Hepatocyte (in vitro differentiated cells): ENCODE data around the gene FAM89B. TPM values are rescaled to one million over a fixed set of nuclear protein-coding genes. Genes with fewer than 3 reads are reported as not detected.

ENCODE experiments used
- DNase-seq: peaks from one replicate; pipeline ENCODE4 v3.0.0-alpha.2; 2016; ENCODE audit warnings: low spot score
- H2AFZ ChIP-seq: fragments of 200-600 bp; sonication (generic); 2 replicates; pipeline ENCODE4 v1.6.0; 2016; ENCODE audit warnings: antibody characterized with exemption, mild to moderate bottlenecking
- H3K27ac ChIP-seq: fragments of 200-600 bp; sonication (generic); 2 replicates; pipeline ENCODE4 v1.5.1; 2016; ENCODE audit warnings: mild to moderate bottlenecking
- H3K27me3 ChIP-seq: fragments of 200-600 bp; sonication (generic); 2 replicates; pipeline ENCODE4 v1.6.1; 2016
- H3K36me3 ChIP-seq: fragments of 200-600 bp; sonication (generic); replicated peaks from 2 replicates; pipeline ENCODE4 v1.5.1; 2016; ENCODE audit warnings: low read depth; ENCODE audit not compliant: insufficient read depth
- H3K4me1 ChIP-seq: fragments of 200-600 bp; sonication (generic); 2 replicates; pipeline ENCODE4 v1.5.1; 2016; ENCODE audit warnings: mild to moderate bottlenecking, moderate library complexity; ENCODE audit not compliant: insufficient read depth
- H3K4me2 ChIP-seq: fragments of 200-600 bp; sonication (generic); 2 replicates; pipeline ENCODE4 v1.6.0; 2016
- H3K4me3 ChIP-seq: fragments of 200-600 bp; sonication (generic); 2 replicates; pipeline ENCODE4 v1.5.1; 2016; ENCODE audit warnings: mild to moderate bottlenecking
- H3K79me2 ChIP-seq: fragments of 200-600 bp; sonication (generic); 2 replicates; pipeline ENCODE4 v1.6.0; 2017; ENCODE audit warnings: mild to moderate bottlenecking
- H3K9me2 ChIP-seq: fragments of 200-600 bp; sonication (generic); replicated peaks from 2 replicates; pipeline ENCODE4 v1.6.0; 2017; ENCODE audit warnings: mild to moderate bottlenecking; ENCODE audit not compliant: insufficient read depth
- H3K9me3 ChIP-seq: fragments of 200-600 bp; sonication (generic); 2 replicates; pipeline ENCODE4 v1.5.1; 2016; ENCODE audit warnings: low read depth, mild to moderate bottlenecking
- H4K20me1 ChIP-seq: fragments of 200-600 bp; sonication (generic); 2 replicates; pipeline ENCODE4 v1.6.0; 2016; ENCODE audit warnings: mild to moderate bottlenecking; ENCODE audit not compliant: insufficient read depth, poor library complexity, severe bottlenecking
- EZH2 ChIP-seq: fragments of 200-600 bp; sonication (generic); IDR thresholded peaks from 2 replicates; pipeline ENCODE4 v1.6.1; 2016; ENCODE audit warnings: antibody characterized with exemption, mild to moderate bottlenecking, borderline replicate concordance
- EZH2phosphoT487 ChIP-seq: fragments of 200-600 bp; sonication (generic); IDR thresholded peaks from one replicate; pipeline ENCODE4 v1.6.1; 2018; ENCODE audit warnings: antibody characterized with exemption, mild to moderate bottlenecking, low read depth, moderate library complexity; ENCODE audit not compliant: unreplicated experiment, severe bottlenecking
- WGBS: methylation state at CpG from one replicate; pipeline ENCODE4 v1.1.6; 2016; ENCODE audit warnings: low lambda C conversion rate; ENCODE audit errors: missing lambda C conversion rate; 5-methylcytosine and 5-hydroxymethylcytosine counted together
- polyA plus RNA-seq: library from polyadenylated mRNA; unstranded; fragments of >200 nt; fragmentation: Nextera tagmentation; extraction: Ambion mirVana; gene quantifications from 2 replicates; pipeline ENCODE4 v1.2.1, GENCODE V29; 2016
- total RNA-seq: library from RNA; depleted of rRNA; stranded (reverse); fragments of >200 nt; gene quantifications from 2 replicates; pipeline ENCODE4 v1.2.3, GENCODE V29; 2014
- TF ChIP-seq, protein P1 (sequence below): fragments of 200-600 bp; sonication (generic); IDR thresholded peaks from 2 replicates; pipeline ENCODE4 v1.5.1; 2016; ENCODE audit warnings: antibody characterized with exemption, mild to moderate bottlenecking; ENCODE audit not compliant: poor library complexity

The FAM89B gene
- total and polyA plus RNA-seq, 2 experiments from 2014 or later, result 34.1 to 112 TPM

DNA sequence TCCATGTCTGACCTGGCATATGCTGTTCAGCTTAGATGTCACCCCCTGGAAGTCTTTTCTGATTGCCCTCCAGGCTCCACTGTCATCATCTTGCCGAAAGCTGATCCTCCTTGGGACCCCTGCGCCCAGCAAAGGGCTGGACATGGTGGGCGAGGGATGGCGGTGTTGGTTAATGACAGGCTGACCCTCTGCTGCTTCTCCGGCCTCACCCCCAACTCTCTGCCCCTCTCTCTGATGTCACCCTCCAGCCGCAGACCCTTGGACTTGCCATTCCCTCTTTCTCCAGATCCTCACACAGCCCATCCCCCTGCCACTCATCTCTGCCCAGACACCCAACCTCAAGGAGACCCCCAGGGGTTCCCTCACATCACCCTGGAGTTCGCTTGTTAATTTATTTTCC lies 5.8 kb downstream of the FAM89B start:
- peaks cover 9% of the 10 kb centered on the region for H3K79me2 ChIP-seq
- no peak for DNase-seq
- H3K4me2 ChIP-seq, result no peak overlapping the region
- H3K4me1 ChIP-seq, result peaks cover 40% of the 10 kb centered on the region
- 91% methylated on average over 7 of the region's 7 CpGs for WGBS
- no peak overlapping the region for H2AFZ ChIP-seq
- no peak overlapping the region for H3K27ac ChIP-seq
- no peak overlapping the region for H3K4me3 ChIP-seq
- H3K36me3 ChIP-seq, result no peaks in the 10 kb centered on the region
- no peaks in the 10 kb centered on the region for H3K9me2 ChIP-seq
- peaks cover 13% of the 10 kb centered on the region for H4K20me1 ChIP-seq
- TF ChIP-seq, protein P1, sequence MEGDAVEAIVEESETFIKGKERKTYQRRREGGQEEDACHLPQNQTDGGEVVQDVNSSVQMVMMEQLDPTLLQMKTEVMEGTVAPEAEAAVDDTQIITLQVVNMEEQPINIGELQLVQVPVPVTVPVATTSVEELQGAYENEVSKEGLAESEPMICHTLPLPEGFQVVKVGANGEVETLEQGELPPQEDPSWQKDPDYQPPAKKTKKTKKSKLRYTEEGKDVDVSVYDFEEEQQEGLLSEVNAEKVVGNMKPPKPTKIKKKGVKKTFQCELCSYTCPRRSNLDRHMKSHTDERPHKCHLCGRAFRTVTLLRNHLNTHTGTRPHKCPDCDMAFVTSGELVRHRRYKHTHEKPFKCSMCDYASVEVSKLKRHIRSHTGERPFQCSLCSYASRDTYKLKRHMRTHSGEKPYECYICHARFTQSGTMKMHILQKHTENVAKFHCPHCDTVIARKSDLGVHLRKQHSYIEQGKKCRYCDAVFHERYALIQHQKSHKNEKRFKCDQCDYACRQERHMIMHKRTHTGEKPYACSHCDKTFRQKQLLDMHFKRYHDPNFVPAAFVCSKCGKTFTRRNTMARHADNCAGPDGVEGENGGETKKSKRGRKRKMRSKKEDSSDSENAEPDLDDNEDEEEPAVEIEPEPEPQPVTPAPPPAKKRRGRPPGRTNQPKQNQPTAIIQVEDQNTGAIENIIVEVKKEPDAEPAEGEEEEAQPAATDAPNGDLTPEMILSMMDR, result no peak
- no peak for TF ChIP-seq EZH2
- TF ChIP-seq EZH2phosphoT487, result no peak
- H3K9me3 ChIP-seq, result no peaks in the 10 kb centered on the region
- H3K27me3 ChIP-seq, result peaks cover 4% of the 10 kb centered on the region

DNA sequence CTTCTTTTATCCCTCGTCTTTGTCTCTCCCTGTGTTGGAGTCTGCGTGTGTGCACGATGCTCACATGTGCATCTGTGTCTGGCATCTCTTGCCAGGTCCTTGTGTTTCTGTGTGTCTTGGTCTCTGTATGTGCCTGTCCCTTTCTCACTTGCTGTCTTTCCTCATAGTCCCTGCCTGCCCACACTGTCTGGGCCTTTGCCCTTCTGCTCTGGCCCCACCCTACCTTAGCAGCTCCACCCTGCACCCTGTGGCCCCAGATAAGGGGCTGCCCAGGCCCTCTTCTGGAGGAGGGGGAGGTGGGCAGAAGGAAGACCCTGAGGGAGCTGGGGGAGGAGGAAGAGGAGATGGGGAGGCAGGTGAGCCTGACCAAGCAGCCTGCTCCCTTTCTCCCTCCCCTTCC lies 6.3 kb downstream of the FAM89B start:
- no peaks in the 10 kb centered on the region for H3K36me3 ChIP-seq
- no peak for DNase-seq
- H3K27me3 ChIP-seq, result peaks cover 8% of the 10 kb centered on the region
- H2AFZ ChIP-seq, result no peak overlapping the region
- H4K20me1 ChIP-seq, result peaks cover 8% of the 10 kb centered on the region
- WGBS, result 78% methylated on average over 3 of the region's 3 CpGs
- H3K9me2 ChIP-seq, result no peaks in the 10 kb centered on the region
- H3K27ac ChIP-seq, result no peak overlapping the region
- TF ChIP-seq EZH2 (no peak), EZH2phosphoT487 (no peak)
- TF ChIP-seq, protein P1, result no peak
- H3K9me3 ChIP-seq, result no peaks in the 10 kb centered on the region
- no peak overlapping the region for H3K4me3 ChIP-seq
- peaks cover 4% of the 10 kb centered on the region for H3K79me2 ChIP-seq
- peaks cover 34% of the 10 kb centered on the region for H3K4me1 ChIP-seq
- H3K4me2 ChIP-seq, result no peak overlapping the region

DNA sequence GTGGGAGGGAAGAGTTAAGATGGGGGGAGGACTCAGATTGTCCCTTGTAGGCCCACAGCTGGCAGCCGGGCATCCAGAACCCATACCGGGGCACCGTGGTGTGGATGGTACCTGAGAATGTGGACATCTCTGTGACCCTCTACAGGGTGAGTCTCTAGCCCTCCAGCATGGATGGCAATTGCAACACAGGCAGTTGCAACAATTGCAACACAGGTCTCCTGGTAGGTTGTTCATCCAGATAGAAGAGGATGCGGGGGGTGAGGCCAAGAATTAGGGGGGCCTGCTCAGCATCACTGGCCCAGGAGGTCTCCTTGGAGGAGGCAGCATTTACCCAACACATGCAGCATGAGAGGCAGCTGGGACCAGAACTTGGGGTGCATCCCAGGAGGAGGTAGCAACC lies 7.0 kb downstream of the FAM89B start:
- no peak overlapping the region for H3K4me2 ChIP-seq
- H3K4me1 ChIP-seq, result peaks cover 31% of the 10 kb centered on the region
- no peak overlapping the region for H2AFZ ChIP-seq
- peaks cover 14% of the 10 kb centered on the region for H3K27me3 ChIP-seq
- no peaks in the 10 kb centered on the region for H3K9me2 ChIP-seq
- no peak overlapping the region for H3K27ac ChIP-seq
- H3K36me3 ChIP-seq, result no peaks in the 10 kb centered on the region
- no peak overlapping the region for H3K4me3 ChIP-seq
- no peak for DNase-seq
- TF ChIP-seq EZH2phosphoT487, result no peak
- TF ChIP-seq, protein P1, result no peak
- no peak for TF ChIP-seq EZH2
- peaks cover 3% of the 10 kb centered on the region for H3K79me2 ChIP-seq
- no peaks in the 10 kb centered on the region for H3K9me3 ChIP-seq
- H4K20me1 ChIP-seq, result peaks cover 5% of the 10 kb centered on the region
- WGBS, result 95% methylated on average over 4 of the region's 4 CpGs

DNA sequence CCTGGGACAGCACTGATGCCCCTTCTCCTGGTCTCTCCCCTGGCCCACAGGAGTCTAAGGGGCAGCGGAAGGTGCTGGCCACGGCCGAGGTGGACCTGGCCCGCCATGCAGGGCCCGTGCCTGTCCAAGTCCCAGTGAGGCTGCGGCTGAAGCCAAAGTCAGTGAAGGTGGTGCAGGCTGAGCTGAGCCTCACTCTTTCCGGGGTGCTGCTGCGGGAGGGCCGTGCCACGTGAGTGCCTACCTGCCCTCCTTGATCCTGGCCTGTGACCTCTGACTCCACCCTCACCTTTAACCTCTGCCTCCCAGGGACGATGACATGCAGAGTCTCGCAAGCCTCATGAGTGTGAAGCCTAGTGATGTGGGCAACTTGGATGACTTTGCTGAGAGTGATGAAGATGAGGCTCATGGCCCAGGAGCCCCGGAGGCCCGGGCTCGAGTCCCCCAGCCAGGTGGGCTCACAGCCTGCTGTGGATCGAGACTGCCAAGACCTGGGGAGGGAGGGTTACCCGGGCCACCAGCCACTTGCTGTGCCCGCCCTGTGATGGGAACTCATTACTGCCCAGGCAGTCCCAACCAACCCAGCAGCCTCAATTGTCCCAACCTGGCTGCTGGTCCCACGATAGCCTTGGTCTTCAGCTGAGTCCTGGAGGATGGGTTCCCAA lies 7.8 kb downstream of the FAM89B start:
- Histone ChIP-seq H2AFZ (no peak overlapping the region), H3K4me2 (no peak overlapping the region), H3K36me3 (no peaks in the 10 kb centered on the region), H4K20me1 (no peaks in the 10 kb centered on the region), H3K27ac (no peak overlapping the region), H3K27me3 (peaks cover 20% of the 10 kb centered on the region), H3K79me2 (peaks cover 3% of the 10 kb centered on the region), H3K9me3 (no peaks in the 10 kb centered on the region), H3K4me1 (peaks cover 25% of the 10 kb centered on the region), H3K4me3 (no peak overlapping the region), H3K9me2 (no peaks in the 10 kb centered on the region)
- 95% methylated on average over 19 of the region's 19 CpGs for WGBS
- no peak for TF ChIP-seq EZH2phosphoT487
- TF ChIP-seq EZH2, result no peak
- TF ChIP-seq, protein P1, result no peak
- DNase-seq, result no peak
